ENCODE measurements around the gene KLHDC1. TPM values are rescaled to one million over a fixed set of nuclear protein-coding genes. Genes with fewer than 3 reads are reported as not detected.
A peak's percentile ranks its signal among the peaks of the same experiment; 100 is the strongest.

Gene KLHDC1
- polyA plus RNA-seq, 1 donor (not counting 4 experiments of a cell fraction or from before 2014, with no cell fraction given): 0.50 TPM

GRCh38 chr14:49679271-49679670 is 13.6 kb upstream of the KLHDC1 start:
- peaks cover 0 to 5% of the 10 kb centered on the region in 2 experiments for H3K36me3 ChIP-seq (ENCODE audit: control insufficient read depth in 2 of 2, extremely low read depth in 1 of 2, insufficient read depth in 2 of 2, low read length in 2 of 2)
- FAIRE-seq (peak; percentile 13), DNase-seq (ENCODE audit: low read depth, low spot score) (no peak)
- peak overlapping the region; percentile 36 for H3K27ac ChIP-seq (ENCODE audit: control insufficient read depth, insufficient read depth, low read length)
- H3K79me2 ChIP-seq (ENCODE audit: control insufficient read depth, insufficient read depth, low read length): no peaks in the 10 kb centered on the region
- H3K9ac ChIP-seq (ENCODE audit: control insufficient read depth, extremely low read depth, insufficient read depth, low read length): no peak overlapping the region
- peaks cover 10% of the 10 kb centered on the region for H3K4me1 ChIP-seq (ENCODE audit: control insufficient read depth, extremely low read depth, insufficient read depth, low read length)
- H3K27me3 ChIP-seq (ENCODE audit: control insufficient read depth, extremely low read depth, insufficient read depth, low read length): no peaks in the 10 kb centered on the region
- no peak overlapping the region for H2AFZ ChIP-seq (ENCODE audit: control insufficient read depth, low read length)
- no peaks in the 10 kb centered on the region for H3K9me3 ChIP-seq (ENCODE audit: control insufficient read depth, low read depth, low read length)
- H3K4me3 ChIP-seq (ENCODE audit: control insufficient read depth in 2 of 3, extremely low read depth in 1 of 3, insufficient read depth in 2 of 3, low read depth in 1 of 3, low read length in 3 of 3): no peak overlapping the region
- TF ChIP-seq EZH2 (IDR thresholded peaks at IDR 0.05; ENCODE audit: low read length): no peak
- TF ChIP-seq CTCF (optimal IDR thresholded peaks at IDR 0.05 in 1 of 3, IDR thresholded peaks at IDR 0.05 in 1 of 3, conservative IDR thresholded peaks at IDR 0.05 in 1 of 3; ENCODE audit: extremely low read depth in 1 of 3, insufficient read depth in 2 of 3, low read length in 3 of 3): no peak
- H4K20me1 ChIP-seq (ENCODE audit: control insufficient read depth, extremely low read depth, insufficient read depth, low read length): no peaks in the 10 kb centered on the region
- H3K9me1 ChIP-seq (ENCODE audit: control insufficient read depth, extremely low read depth, insufficient read depth, low read length): no peaks in the 10 kb centered on the region
- dilution Hi-C loops (cut with MboI; ENCODE audit: extremely low pct_ligation_motif_present, low sequenced_read_pairs): no loop called here
- peak overlapping the region; percentile 27 for H3K4me2 ChIP-seq (ENCODE audit: control insufficient read depth, extremely low read depth, insufficient read depth, low read depth, low read length)

GRCh38 chr14:49686425-49686824 is 6.5 kb upstream of the KLHDC1 start:
- TF ChIP-seq EZH2 (IDR thresholded peaks at IDR 0.05; ENCODE audit: low read length): no peak
- no peak for TF ChIP-seq CTCF (optimal IDR thresholded peaks at IDR 0.05 in 1 of 3, IDR thresholded peaks at IDR 0.05 in 1 of 3, conservative IDR thresholded peaks at IDR 0.05 in 1 of 3; ENCODE audit: extremely low read depth in 1 of 3, insufficient read depth in 2 of 3, low read length in 3 of 3)
- Histone ChIP-seq H3K9me1 (ENCODE audit: control insufficient read depth, extremely low read depth, insufficient read depth, low read length) (no peaks in the 10 kb centered on the region), H4K20me1 (ENCODE audit: control insufficient read depth, extremely low read depth, insufficient read depth, low read length) (no peaks in the 10 kb centered on the region), H3K4me3 (ENCODE audit: control insufficient read depth in 2 of 3, extremely low read depth in 1 of 3, insufficient read depth in 2 of 3, low read depth in 1 of 3, low read length in 3 of 3) (no peak overlapping the region), H3K4me1 (ENCODE audit: control insufficient read depth, extremely low read depth, insufficient read depth, low read length) (peaks cover 7% of the 10 kb centered on the region), H3K9me3 (ENCODE audit: control insufficient read depth, low read depth, low read length) (no peaks in the 10 kb centered on the region), H3K27ac (ENCODE audit: control insufficient read depth, insufficient read depth, low read length) (no peak overlapping the region), H3K36me3 (ENCODE audit: control insufficient read depth in 2 of 2, extremely low read depth in 1 of 2, insufficient read depth in 2 of 2, low read length in 2 of 2) (no peaks in the 10 kb centered on the region), H3K9ac (ENCODE audit: control insufficient read depth, extremely low read depth, insufficient read depth, low read length) (no peak overlapping the region), H3K79me2 (ENCODE audit: control insufficient read depth, insufficient read depth, low read length) (peaks cover 11% of the 10 kb centered on the region), H2AFZ (ENCODE audit: control insufficient read depth, low read length) (no peak overlapping the region), H3K4me2 (ENCODE audit: control insufficient read depth, extremely low read depth, insufficient read depth, low read depth, low read length) (no peak overlapping the region), H3K27me3 (ENCODE audit: control insufficient read depth, extremely low read depth, insufficient read depth, low read length) (no peaks in the 10 kb centered on the region)
- DNase-seq (ENCODE audit: low read depth, low spot score): no peak
- dilution Hi-C loops (cut with MboI; ENCODE audit: extremely low pct_ligation_motif_present, low sequenced_read_pairs): no loop called here
- FAIRE-seq: no peak

Data from keratinocyte (primary cell).